GM12878 (cell line): ENCODE results near the gene ZDHHC9.
A peak's percentile ranks its signal among the peaks of the same experiment; 100 is the strongest.

Source experiments
- CTCF ChIP-seq, 3 experiments: IDR thresholded peaks in 2 of 3; conservative IDR thresholded peaks in 1 of 3; 2 replicates each; pipeline ENCODE4 v1.5.1; 2011; ENCODE audit warnings: low read depth in 3 of 3, low read length in 3 of 3, mild to moderate bottlenecking in 3 of 3, control low read depth in 2 of 3, moderate library complexity in 2 of 3, inconsistent platforms in 1 of 3, mixed read lengths in 1 of 3; ENCODE audit not compliant: control insufficient read depth in 2 of 3, insufficient read depth in 1 of 3; ENCODE audit errors: extremely low read depth in 1 of 3
- POLR2A ChIP-seq: IDR thresholded peaks from 2 replicates; pipeline ENCODE4 v1.6.1; 2011; ENCODE audit warnings: low read depth, mild to moderate bottlenecking, low read length
- POLR2AphosphoS5 ChIP-seq: IDR thresholded peaks from 2 replicates; pipeline ENCODE4 v1.6.1; 2011; ENCODE audit warnings: mild to moderate bottlenecking, low read length, inconsistent platforms
- RAD21 ChIP-seq: IDR thresholded peaks from 2 replicates; pipeline ENCODE4 v1.6.1; 2011; ENCODE audit warnings: mild to moderate bottlenecking, low read depth, low read length, moderate library complexity; ENCODE audit not compliant: insufficient read depth
- ZNF207 ChIP-seq: fragments of 450-650 bp; IDR thresholded peaks from 2 replicates; pipeline ENCODE4 v1.6.1; 2014; ENCODE audit warnings: antibody characterized with exemption, mild to moderate bottlenecking, borderline replicate concordance
- ZNF274 ChIP-seq: IDR thresholded peaks from one replicate; pipeline ENCODE4 v1.8.0; 2011; ENCODE audit not compliant: insufficient read length, insufficient read depth
- TF ChIP-seq, protein P1 (sequence below): IDR thresholded peaks from 2 replicates; pipeline ENCODE4 v1.6.1; 2012; ENCODE audit warnings: low read depth, low read length, improper control_type of control experiment

GRCh38 chrX:129772796-129773431 lies 70.8 kb downstream of the ZDHHC9 start:
- TF ChIP-seq ZNF207: peak; percentile 57; the same call in 1 of the 2 replicates
- TF ChIP-seq POLR2A: peak; percentile 66
- TF ChIP-seq, protein P1, sequence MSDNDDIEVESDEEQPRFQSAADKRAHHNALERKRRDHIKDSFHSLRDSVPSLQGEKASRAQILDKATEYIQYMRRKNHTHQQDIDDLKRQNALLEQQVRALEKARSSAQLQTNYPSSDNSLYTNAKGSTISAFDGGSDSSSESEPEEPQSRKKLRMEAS: peak; percentile 59; the same call in 1 of the 2 replicates
- no peak for TF ChIP-seq POLR2AphosphoS5
- peak in 1 of 3 experiments; percentile 34; a peak in 1 of 6 replicates for TF ChIP-seq CTCF (IDR thresholded peaks at IDR 0.05 in 2 of 3, conservative IDR thresholded peaks at IDR 0.05 in 1 of 3; ENCODE audit: control insufficient read depth in 2 of 3, extremely low read depth in 1 of 3, insufficient read depth in 1 of 3, low read depth in 3 of 3, low read length in 3 of 3)
- peak; percentile 20; the same call in 1 of the 2 replicates for TF ChIP-seq RAD21
- TF ChIP-seq ZNF274: no peak
